OCI-LY1 (cell line): Measurements from ENCODE around the gene KRT80.
A peak's percentile ranks its signal among the peaks of the same experiment; 100 is the strongest.

ENCODE experiments used
- H2AFZ ChIP-seq: fragments of 200-600 bp; sonication (generic), shearing (Covaris generic); 2 replicates; pipeline ENCODE4 v1.6.0; 2014; ENCODE audit warnings: antibody characterized with exemption, mild to moderate bottlenecking, low read length
- H3F3A ChIP-seq: fragments of 200-600 bp; sonication (generic), shearing (Covaris generic); 2 replicates; pipeline ENCODE4 v1.6.0; 2014; ENCODE audit warnings: mild to moderate bottlenecking, antibody characterized with exemption, low read length, moderate library complexity; ENCODE audit not compliant: insufficient read depth
- H3K27ac ChIP-seq: fragments of 200-600 bp; sonication (generic); 2 replicates; pipeline ENCODE4 v1.5.1; 2014; ENCODE audit warnings: low read length, mixed run types, mild to moderate bottlenecking, low read depth; ENCODE audit not compliant: poor library complexity, severe bottlenecking
- H3K27me3 ChIP-seq: fragments of 200-600 bp; sonication (generic); 2 replicates; pipeline ENCODE4 v1.6.0; 2014; ENCODE audit warnings: antibody characterized with exemption, mild to moderate bottlenecking, low read length, moderate library complexity; ENCODE audit not compliant: insufficient read depth
- H3K36me3 ChIP-seq: fragments of 200-600 bp; sonication (generic); 2 replicates; pipeline ENCODE4 v1.6.1; 2014; ENCODE audit warnings: mild to moderate bottlenecking, antibody characterized with exemption, low read length, moderate library complexity, mixed read lengths; ENCODE audit not compliant: insufficient read depth
- H3K4me1 ChIP-seq: fragments of 200-600 bp; sonication (generic); 2 replicates; pipeline ENCODE4 v1.5.1; 2014; ENCODE audit warnings: mild to moderate bottlenecking, low read length, moderate library complexity; ENCODE audit not compliant: insufficient read depth, severe bottlenecking
- H3K4me2 ChIP-seq: fragments of 200-600 bp; sonication (generic), shearing (Covaris generic); 2 replicates; pipeline ENCODE4 v1.6.1; 2014; ENCODE audit warnings: low read length
- H3K4me3 ChIP-seq: fragments of 200-600 bp; sonication (generic); 2 replicates; pipeline ENCODE4 v1.5.1; 2014; ENCODE audit warnings: low read length, low read depth, mild to moderate bottlenecking, mixed read lengths; ENCODE audit not compliant: poor library complexity, severe bottlenecking
- H3K79me2 ChIP-seq: fragments of 200-600 bp; shearing (Covaris generic); 2 replicates; pipeline ENCODE4 v1.6.1; 2016; ENCODE audit warnings: mixed run types, low read length, mixed read lengths; ENCODE audit not compliant: insufficient read depth
- H3K9ac ChIP-seq: fragments of 200-600 bp; sonication (generic), shearing (Covaris generic); 2 replicates; pipeline ENCODE4 v1.6.1; 2014; ENCODE audit warnings: mild to moderate bottlenecking, low read length, mixed read lengths
- H3K9me2 ChIP-seq: fragments of 200-600 bp; sonication (generic), shearing (Covaris generic); 2 replicates; pipeline ENCODE4 v1.6.1; 2014; ENCODE audit warnings: low read depth, mild to moderate bottlenecking, low read length, mixed read lengths
- H3K9me3 ChIP-seq: fragments of 200-600 bp; shearing (Covaris generic); 2 replicates; pipeline ENCODE4 v1.6.1; 2014; ENCODE audit warnings: low read length, mixed read lengths
- H4K20me1 ChIP-seq: fragments of 200-600 bp; sonication (generic), shearing (Covaris generic); 2 replicates; pipeline ENCODE4 v1.6.0; 2016; ENCODE audit warnings: mild to moderate bottlenecking, low read length; ENCODE audit not compliant: insufficient read depth
- EZH2 ChIP-seq: fragments of 200-600 bp; sonication (generic), shearing (Covaris generic); IDR thresholded peaks from 2 replicates; pipeline ENCODE4 v1.8.0; 2017; ENCODE audit warnings: borderline replicate concordance, mixed run types, mild to moderate bottlenecking, antibody characterized with exemption, low read length, moderate library complexity, mixed read lengths
- TF ChIP-seq, protein P1 (sequence below): fragments of 200-600 bp; sonication (generic), shearing (Covaris generic); IDR thresholded peaks from 2 replicates; pipeline ENCODE4 v1.5.1; 2017; ENCODE audit warnings: mild to moderate bottlenecking, antibody characterized with exemption, low read length, moderate library complexity, mixed read lengths

KRT80 gene

DNA sequence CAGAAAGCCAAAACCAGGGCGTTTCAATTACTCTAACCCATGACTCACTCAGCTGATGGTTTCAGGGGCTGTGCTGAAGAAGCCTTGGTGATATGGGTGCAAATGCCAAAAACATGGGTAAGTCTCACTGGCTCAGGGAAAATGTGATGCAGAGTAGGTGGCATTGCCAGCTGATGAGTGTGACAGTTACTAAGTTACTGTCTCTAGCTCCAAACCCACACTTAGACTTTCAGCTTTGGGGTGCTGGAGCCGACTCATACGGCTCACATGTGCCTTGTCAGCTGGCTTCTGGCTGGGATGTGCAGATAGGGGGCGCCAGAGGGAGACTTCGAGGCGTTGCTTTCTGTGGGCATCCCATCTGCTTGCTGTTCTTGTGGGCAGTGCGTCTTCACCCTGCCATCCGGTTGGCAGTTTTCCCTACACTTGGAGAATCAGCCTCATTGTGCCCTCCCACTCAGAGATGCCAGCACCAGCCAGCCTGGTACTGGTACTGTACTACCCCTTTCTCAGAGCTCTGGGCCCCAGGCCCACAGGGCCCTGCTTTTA, 30.2 kb upstream of the KRT80 start:
- Histone ChIP-seq H2AFZ (no peak overlapping the region), H3K79me2 (no peaks in the 10 kb centered on the region), H3K4me2 (no peak overlapping the region), H3K36me3 (no peaks in the 10 kb centered on the region), H4K20me1 (no peaks in the 10 kb centered on the region), H3K9ac (no peak overlapping the region), H3K9me3 (no peaks in the 10 kb centered on the region), H3K9me2 (no peaks in the 10 kb centered on the region), H3K4me3 (no peak overlapping the region), H3F3A (no peaks in the 10 kb centered on the region), H3K4me1 (no peaks in the 10 kb centered on the region), H3K27ac (no peak overlapping the region), H3K27me3 (no peaks in the 10 kb centered on the region)
- TF ChIP-seq EZH2, result no peak
- TF ChIP-seq, protein P1, sequence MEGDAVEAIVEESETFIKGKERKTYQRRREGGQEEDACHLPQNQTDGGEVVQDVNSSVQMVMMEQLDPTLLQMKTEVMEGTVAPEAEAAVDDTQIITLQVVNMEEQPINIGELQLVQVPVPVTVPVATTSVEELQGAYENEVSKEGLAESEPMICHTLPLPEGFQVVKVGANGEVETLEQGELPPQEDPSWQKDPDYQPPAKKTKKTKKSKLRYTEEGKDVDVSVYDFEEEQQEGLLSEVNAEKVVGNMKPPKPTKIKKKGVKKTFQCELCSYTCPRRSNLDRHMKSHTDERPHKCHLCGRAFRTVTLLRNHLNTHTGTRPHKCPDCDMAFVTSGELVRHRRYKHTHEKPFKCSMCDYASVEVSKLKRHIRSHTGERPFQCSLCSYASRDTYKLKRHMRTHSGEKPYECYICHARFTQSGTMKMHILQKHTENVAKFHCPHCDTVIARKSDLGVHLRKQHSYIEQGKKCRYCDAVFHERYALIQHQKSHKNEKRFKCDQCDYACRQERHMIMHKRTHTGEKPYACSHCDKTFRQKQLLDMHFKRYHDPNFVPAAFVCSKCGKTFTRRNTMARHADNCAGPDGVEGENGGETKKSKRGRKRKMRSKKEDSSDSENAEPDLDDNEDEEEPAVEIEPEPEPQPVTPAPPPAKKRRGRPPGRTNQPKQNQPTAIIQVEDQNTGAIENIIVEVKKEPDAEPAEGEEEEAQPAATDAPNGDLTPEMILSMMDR, result peak; percentile 63

DNA sequence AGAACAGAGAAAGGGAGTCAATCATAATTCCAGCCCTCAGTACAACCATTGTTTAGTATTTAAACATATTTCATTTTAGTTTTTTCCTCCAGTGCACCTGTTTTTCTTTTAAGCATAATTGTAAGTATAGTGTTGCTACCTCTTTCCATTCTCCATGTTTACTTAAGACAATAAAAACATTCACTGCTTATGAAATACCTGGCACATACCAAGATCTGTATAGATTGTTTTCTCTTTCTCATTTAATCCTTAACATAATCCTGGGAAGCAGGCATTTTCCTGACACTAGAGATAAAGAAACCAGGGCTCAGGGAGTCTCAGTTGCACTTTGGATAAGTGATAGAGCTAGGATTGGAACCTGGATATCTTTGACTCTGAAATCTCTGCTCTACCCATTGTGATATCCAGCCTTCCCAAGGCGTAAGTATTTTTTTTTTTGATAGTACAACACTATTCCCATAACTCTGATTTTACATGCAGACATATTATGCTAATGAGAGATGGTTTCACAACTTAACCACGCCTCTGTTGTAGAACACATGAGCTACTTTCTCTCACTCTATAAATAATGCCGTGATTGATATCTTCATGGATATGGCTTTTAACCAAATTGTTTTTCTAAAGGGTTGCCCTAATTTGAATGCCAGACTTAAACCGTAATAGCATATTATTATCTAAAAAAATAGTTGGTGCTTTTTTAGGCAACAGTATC, 29.4 kb upstream of the KRT80 start:
- no peak overlapping the region for H3K4me2 ChIP-seq
- H3K27ac ChIP-seq, result no peak overlapping the region
- H3K9me3 ChIP-seq, result no peaks in the 10 kb centered on the region

DNA sequence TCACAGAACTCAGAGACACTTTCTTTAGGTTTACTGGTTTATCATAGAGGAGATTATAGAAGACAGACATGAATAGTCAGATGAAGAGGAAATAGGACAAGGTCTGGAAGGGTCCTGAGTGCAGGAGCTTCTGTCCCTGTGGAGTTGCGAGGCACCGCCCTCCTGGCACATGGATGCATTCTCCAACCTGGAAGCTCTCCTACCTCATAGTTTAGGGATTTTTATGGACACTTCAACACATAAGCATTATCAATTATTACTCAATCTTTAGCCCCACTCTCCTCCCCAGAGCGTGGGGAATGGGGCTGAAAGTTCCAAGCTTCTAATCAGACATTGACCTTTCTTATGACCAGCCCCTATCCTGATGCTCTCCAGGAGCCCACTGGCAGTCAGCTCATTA, 28.7 kb upstream of the KRT80 start:
- H3K79me2 ChIP-seq, result no peaks in the 10 kb centered on the region
- no peaks in the 10 kb centered on the region for H4K20me1 ChIP-seq
- H3K27ac ChIP-seq, result no peak overlapping the region
- no peaks in the 10 kb centered on the region for H3K4me1 ChIP-seq
- no peak overlapping the region for H3K9ac ChIP-seq
- no peaks in the 10 kb centered on the region for H3K9me3 ChIP-seq
- no peaks in the 10 kb centered on the region for H3K36me3 ChIP-seq
- H3K4me2 ChIP-seq, result no peak overlapping the region
- H3K27me3 ChIP-seq, result 0 out of 2 replicates have a peak, but pooled peaks cover 2% of the 10 kb centered on the region
- H3K4me3 ChIP-seq, result no peak overlapping the region
- TF ChIP-seq, protein P1, result no peak
- no peak for TF ChIP-seq EZH2
- no peaks in the 10 kb centered on the region for H3K9me2 ChIP-seq
- H3F3A ChIP-seq, result no peaks in the 10 kb centered on the region
- H2AFZ ChIP-seq, result no peak overlapping the region

More for the DNA sequence above, 29.4 kb upstream of the KRT80 start:
- Histone ChIP-seq H3K79me2 (no peaks in the 10 kb centered on the region), H3K27me3 (no peaks in the 10 kb centered on the region), H3K4me1 (no peaks in the 10 kb centered on the region), H4K20me1 (no peaks in the 10 kb centered on the region), H3F3A (no peaks in the 10 kb centered on the region), H3K9me2 (no peaks in the 10 kb centered on the region), H3K36me3 (no peaks in the 10 kb centered on the region), H3K9ac (no peak overlapping the region), H3K4me3 (no peak overlapping the region), H2AFZ (no peak overlapping the region)
- TF ChIP-seq EZH2, result no peak
- TF ChIP-seq, protein P1, result no peak
